Tibial artery (tissue), 4 donors: ENCODE results near the gene PLEKHH2.
"Not testable (repeated sequence)": the region's sequence is repeated elsewhere in the genome, so short reads cannot be mapped to it uniquely, and the experiment has no call there.

Source experiments
- DNase-seq, 2 donors: peaks; one replicate each; pipeline ENCODE4 v3.0.0-alpha.2; 2019
- H3K27ac ChIP-seq, 2 donors: fragments of 200-600 bp; sonication (generic) in 1 of 2; 1 replicate in 1 of 2; 2 replicates in 1 of 2; pipeline ENCODE4 v1.5.1; 2018 to 2019; ENCODE audit warnings: mild to moderate bottlenecking in 1 of 2
- H3K27me3 ChIP-seq, 2 donors: fragments of 200-600 bp; sonication (generic) in 1 of 2; one replicate each; pipeline versions ENCODE4 v1.5.1 to v1.6.0; 2016 to 2019
- H3K36me3 ChIP-seq, 3 donors: fragments of 200-600 bp; sonication (generic) in 2 of 3; one replicate each; pipeline ENCODE4 v1.5.1; 2016 to 2019; ENCODE audit warnings: mild to moderate bottlenecking in 2 of 3
- H3K4me1 ChIP-seq, 4 donors: fragments of 200-600 bp; sonication (generic) in 2 of 4; 1 replicate in 3 of 4; 2 replicates in 1 of 4; pipeline ENCODE4 v1.5.1; 2016 to 2019
- H3K4me3 ChIP-seq, 2 donors: fragments of 200-600 bp; sonication (generic) in 1 of 2; 1 replicate in 1 of 2; 2 replicates in 1 of 2; pipeline ENCODE4 v1.5.1; 2018 to 2019; ENCODE audit warnings: mild to moderate bottlenecking in 2 of 2
- H3K9me3 ChIP-seq, 3 donors: fragments of 200-600 bp; sonication (generic) in 1 of 3; one replicate each; pipeline ENCODE4 v1.5.1; 2016 to 2019
- intact Hi-C: fragments of 100-400 bp; cut with DNase I; formaldehyde crosslinking; loops from one replicate; pipeline ENCODE4 v1.15.0; 2023; ENCODE audit warnings: low total_unique reads
- TF ChIP-seq, protein P1 (sequence below), 2 experiments: fragments of 200-600 bp in 1 of 2; fragments of 450-650 bp in 1 of 2; IDR thresholded peaks; one replicate each; pipeline ENCODE4 v1.5.1; 2017 to 2019; ENCODE audit warnings: antibody characterized with exemption in 2 of 2, mild to moderate bottlenecking in 1 of 2, moderate library complexity in 1 of 2

Gene PLEKHH2

DNA sequence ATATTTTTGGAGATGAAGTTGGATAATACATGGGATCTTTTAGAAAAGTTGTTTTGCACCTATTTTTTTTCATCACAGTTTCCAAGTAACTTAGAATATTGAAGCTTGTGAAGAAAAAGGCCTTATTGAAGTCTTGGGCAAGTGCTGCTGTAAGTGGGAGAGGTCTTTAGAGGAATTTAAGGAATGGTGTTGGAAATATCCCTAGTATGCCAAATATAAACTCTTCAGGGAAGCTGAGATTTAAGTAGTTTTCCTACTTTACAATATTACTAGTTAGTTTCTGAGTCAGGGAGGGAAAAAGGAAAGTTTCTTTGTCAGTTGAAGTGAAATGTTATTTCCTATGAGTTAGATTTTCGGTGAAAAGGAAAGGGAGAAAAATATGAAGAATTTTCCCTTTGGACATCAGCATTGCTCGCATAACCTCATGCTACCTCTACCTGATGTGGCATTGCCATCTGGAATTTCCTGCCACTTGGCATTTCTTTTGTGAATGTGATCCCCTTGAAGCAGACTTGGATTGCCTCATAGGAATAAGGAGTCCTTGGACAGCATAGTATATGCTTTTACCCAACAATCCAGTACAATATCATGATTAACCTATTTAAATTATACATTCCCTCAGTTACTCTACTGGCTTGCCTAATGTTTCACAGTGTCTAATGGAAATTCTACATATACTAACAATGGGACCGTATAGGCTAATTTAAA lies 12.1 kb downstream of the PLEKHH2 start:
- H3K9me3 ChIP-seq, result no peaks in the 10 kb centered on the region
- H3K4me1 ChIP-seq, result peaks cover 0 to 33% (median 9%) of the 10 kb centered on the region in 4 donors
- DNase-seq, result no peak
- H3K27ac ChIP-seq, result peak overlapping the region; percentile 36 to 53
- H3K27me3 ChIP-seq, result no peaks in the 10 kb centered on the region
- intact Hi-C loops, result no loop called here
- TF ChIP-seq, protein P1, sequence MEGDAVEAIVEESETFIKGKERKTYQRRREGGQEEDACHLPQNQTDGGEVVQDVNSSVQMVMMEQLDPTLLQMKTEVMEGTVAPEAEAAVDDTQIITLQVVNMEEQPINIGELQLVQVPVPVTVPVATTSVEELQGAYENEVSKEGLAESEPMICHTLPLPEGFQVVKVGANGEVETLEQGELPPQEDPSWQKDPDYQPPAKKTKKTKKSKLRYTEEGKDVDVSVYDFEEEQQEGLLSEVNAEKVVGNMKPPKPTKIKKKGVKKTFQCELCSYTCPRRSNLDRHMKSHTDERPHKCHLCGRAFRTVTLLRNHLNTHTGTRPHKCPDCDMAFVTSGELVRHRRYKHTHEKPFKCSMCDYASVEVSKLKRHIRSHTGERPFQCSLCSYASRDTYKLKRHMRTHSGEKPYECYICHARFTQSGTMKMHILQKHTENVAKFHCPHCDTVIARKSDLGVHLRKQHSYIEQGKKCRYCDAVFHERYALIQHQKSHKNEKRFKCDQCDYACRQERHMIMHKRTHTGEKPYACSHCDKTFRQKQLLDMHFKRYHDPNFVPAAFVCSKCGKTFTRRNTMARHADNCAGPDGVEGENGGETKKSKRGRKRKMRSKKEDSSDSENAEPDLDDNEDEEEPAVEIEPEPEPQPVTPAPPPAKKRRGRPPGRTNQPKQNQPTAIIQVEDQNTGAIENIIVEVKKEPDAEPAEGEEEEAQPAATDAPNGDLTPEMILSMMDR (IDR thresholded peaks at IDR 0.05), result no peak
- H3K36me3 ChIP-seq, result no peaks in the 10 kb centered on the region
- no peak overlapping the region for H3K4me3 ChIP-seq

DNA sequence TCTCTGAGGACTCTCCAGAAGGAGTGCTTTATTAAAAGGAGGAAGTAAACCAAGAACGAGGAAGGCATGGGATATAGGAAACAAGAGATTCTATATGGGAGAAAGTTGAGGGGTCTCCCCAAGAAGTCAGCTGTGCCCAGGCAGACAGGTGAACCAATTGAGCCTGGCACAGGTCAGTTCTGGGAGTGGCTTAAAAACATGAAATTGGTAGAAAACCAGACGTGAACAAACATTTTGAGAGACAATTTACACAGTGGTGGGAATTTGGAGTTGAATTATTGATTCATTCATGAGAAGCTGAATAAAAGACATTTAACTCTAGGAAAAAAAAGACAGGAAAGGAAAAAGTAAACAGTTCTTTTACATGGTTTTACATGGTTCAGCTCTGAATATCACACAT lies 16.4 kb downstream of the PLEKHH2 start:
- H3K27ac ChIP-seq, result no peak overlapping the region
- TF ChIP-seq, protein P1 (IDR thresholded peaks at IDR 0.05), result no peak
- no peak for DNase-seq
- H3K36me3 ChIP-seq, result peaks cover 0 to 3% (median 3%) of the 10 kb centered on the region in 3 donors
- no peaks in the 10 kb centered on the region for H3K27me3 ChIP-seq
- intact Hi-C loops, result no loop called here
- peaks cover 0 to 17% (median 7%) of the 10 kb centered on the region in 4 donors for H3K4me1 ChIP-seq
- no peak overlapping the region for H3K4me3 ChIP-seq
- H3K9me3 ChIP-seq, result no peaks in the 10 kb centered on the region

DNA sequence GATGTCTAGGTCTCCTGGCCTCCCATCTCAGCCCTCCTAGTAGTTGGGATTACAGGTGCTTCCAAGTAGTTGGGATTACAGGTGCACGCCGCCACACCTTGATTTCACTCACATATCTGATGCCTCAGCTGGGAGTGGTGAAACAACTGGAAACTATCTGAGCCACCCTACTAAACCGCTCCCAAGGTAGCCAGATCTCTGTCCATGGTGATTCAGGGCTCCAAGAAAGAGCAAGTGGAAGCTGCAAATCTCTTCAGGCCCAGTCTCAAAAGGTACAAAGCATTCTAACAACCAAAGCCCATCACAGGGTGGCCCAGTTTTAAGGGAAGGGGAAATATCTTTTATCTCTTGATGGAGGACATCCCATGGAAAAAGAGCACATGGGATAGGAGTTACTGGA lies 20.2 kb downstream of the PLEKHH2 start:
- no peaks in the 10 kb centered on the region for H3K27me3 ChIP-seq
- intact Hi-C loops, result no loop called here
- H3K36me3 ChIP-seq, result peaks cover 0 to 7% (median 4%) of the 10 kb centered on the region in 3 donors
- no peaks in the 10 kb centered on the region for H3K4me1 ChIP-seq
- H3K27ac ChIP-seq, result no peak overlapping the region
- TF ChIP-seq, protein P1 (IDR thresholded peaks at IDR 0.05), result no peak
- H3K4me3 ChIP-seq, result no peak overlapping the region
- DNase-seq, result no peak
- H3K9me3 ChIP-seq, result no peaks in the 10 kb centered on the region

DNA sequence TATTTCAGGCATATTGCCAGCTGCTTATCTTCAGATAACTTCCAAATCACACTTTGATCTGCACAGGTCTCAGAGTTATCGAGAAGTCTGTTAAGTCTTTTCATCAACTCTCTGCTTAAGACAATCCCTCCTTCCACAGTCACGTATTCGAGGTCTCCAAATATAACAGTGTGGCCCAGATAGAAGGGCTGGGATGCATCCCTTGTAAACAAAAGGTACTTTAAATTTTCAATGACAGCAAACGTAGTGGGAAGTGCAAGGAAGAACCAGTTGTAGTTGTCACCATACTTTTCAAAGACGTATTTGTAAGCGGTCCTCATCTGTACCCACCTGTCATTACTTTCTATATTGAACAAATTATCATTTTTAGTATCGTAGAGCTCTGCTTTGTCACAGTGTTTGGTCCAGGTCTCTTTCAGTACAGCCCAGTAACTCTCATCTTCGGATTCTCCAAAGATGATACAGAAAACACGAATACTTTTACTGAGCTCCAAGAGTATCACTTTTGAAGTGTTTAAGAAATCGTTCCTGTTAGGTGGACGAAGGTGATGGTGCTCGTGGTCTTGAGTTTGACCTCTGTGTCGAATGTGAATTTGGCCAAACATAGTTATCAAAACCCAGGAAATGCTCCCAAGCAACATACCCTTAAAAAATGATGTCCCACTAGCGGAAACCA lies 38.7 kb downstream of the PLEKHH2 start:
- Histone ChIP-seq H3K9me3 (no peaks in the 10 kb centered on the region), H3K27me3 (no peaks in the 10 kb centered on the region), H3K36me3 (no peaks in the 10 kb centered on the region), H3K4me1 (peaks cover 0 to 8% (median 0%) of the 10 kb centered on the region in 4 donors), H3K27ac (peak overlapping the region; percentile 64 to 70), H3K4me3 (peak overlapping the region; percentile 63 to 66)
- no peak for DNase-seq
- intact Hi-C loops, result no loop called here
- TF ChIP-seq, protein P1 (IDR thresholded peaks at IDR 0.05), result no peak

DNA sequence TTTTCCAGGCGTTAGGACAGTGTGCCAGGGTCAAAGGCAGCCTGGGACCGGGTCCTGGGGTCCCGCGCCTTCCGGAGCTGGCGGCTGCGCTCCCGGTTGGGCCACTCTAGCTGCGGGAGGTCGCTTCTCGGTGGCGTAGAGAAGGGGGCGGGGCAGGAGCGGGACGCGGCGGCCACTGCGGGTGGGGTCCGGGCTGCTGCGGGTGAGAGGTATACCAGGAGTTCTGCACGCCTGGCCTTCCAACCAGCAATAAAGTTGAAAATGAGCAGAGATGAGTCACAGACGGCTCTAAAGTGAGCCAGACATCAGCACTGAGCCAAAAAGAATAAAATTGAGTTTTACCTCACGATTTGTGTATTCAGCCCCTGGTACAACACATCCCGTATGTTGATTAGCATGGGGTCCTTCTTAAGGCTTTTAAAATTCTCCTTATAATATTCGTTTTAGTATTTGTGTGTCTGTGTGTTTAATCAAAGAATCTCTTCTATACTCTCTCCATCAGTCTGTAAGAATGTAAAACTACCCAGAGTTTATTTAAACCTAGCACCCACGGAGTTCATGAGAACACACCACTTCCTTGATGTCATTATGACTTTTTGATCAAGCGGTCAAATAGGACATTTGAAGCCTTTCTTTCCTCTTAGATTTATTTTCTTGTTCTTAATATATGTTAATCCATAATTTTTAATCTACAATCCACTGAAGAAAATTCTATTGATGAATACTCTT lies 39.4 kb downstream of the PLEKHH2 start, which contains the start of gene C1GALT1C1L:
Gene C1GALT1C1L, minus strand, starts transcription at position 108 of the 729 bp plus-strand sequence. Its CDS starts 107 bp downstream, at position 1.
- Histone ChIP-seq H3K27ac (peak within 1 kb of the TSS; percentile 64 to 70), H3K4me3 (peak within 1 kb of the TSS; percentile 63 to 66), H3K27me3 (no peaks in the 10 kb centered on the region), H3K9me3 (no peaks in the 10 kb centered on the region), H3K4me1 (peaks cover 0 to 8% (median 0%) of the 10 kb centered on the region in 4 donors), H3K36me3 (no peaks in the 10 kb centered on the region)
- TF ChIP-seq, protein P1 (IDR thresholded peaks at IDR 0.05), result no peak
- peak; percentile 45 to 77 for DNase-seq
- intact Hi-C loops, result no loop called here

DNA sequence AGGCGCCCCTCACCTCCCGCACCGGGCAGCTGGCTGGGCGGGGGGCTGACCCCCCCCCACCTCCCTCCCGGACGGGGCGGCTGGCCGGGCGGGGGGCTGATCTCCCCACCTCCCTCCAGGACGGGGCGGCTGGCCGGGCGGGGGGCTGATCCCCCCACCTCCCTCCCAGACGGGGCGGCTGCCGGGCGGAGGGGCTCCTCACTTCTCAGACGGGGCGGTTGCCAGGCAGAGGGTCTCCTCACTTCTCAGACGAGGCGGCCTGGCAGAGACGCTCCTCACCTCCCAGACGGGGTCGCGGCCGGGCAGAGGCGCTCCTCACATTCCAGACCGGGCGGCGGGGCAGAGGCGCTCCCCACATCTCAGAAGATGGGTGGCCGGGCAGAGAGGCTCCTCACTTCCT lies 40.7 kb downstream of the PLEKHH2 start:
- H3K9me3 ChIP-seq, H3K4me1 ChIP-seq, H3K4me3 ChIP-seq, H3K27me3 ChIP-seq, H3K36me3 ChIP-seq, DNase-seq, intact Hi-C loops, H3K27ac ChIP-seq: not testable (repeated sequence)
